DOHH2 (cell line): ENCODE results near the gene SMTN.

Experiments used
- CTCF ChIP-seq: fragments of 200-600 bp; sonication (generic); IDR thresholded peaks from one replicate; pipeline ENCODE4 v1.5.1; 2014; ENCODE audit warnings: antibody characterized with exemption, mild to moderate bottlenecking, low read depth, low read length; ENCODE audit not compliant: poor library complexity, severe bottlenecking
- EZH2phosphoT487 ChIP-seq: fragments of 200-600 bp; sonication (generic); IDR thresholded peaks from 2 replicates; pipeline ENCODE4 v1.6.1; 2017; ENCODE audit warnings: borderline replicate concordance, mild to moderate bottlenecking, antibody characterized with exemption, low read length, moderate library complexity, mixed read lengths

- TF ChIP-seq CTCF (no peak), EZH2phosphoT487 (no peak)
Measured at GRCh38 chr22:31099386-31099785, 18.3 kb downstream of the SMTN start.
